ENCODE results near the gene SNCA.

SNCA gene

DNA sequence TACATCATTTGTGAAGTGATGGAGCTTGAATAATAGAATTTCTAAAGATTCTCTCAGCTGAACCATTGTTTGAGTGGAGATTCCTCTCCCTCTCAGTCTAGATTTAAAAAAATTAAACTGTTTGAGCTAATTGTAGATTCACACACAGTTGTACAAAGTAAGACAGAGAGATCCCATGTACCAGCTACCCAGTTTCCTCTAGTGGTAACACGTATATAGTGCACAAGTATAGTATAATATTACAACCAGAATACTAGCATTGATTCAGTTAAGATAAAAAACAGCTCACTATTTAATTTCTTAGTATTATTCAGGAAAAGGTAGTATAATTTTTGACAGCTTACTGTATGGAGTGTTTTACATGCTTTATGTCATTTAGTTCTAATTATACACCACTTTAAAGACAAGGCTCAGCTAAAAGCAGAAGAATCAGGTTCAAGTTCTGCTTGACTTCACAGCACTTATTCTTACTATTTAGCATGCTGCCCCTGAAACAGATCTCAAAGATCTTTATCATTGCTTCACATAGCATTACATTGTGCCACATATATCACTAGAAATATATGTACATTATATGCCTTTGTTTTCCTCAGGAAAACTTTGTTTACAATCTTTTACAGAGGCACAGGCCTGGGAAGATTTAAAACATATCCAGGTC lies 136.1 kb downstream of the SNCA start:
- no peak overlapping the region for H3K27ac ChIP-seq
- TF ChIP-seq, protein P1, sequence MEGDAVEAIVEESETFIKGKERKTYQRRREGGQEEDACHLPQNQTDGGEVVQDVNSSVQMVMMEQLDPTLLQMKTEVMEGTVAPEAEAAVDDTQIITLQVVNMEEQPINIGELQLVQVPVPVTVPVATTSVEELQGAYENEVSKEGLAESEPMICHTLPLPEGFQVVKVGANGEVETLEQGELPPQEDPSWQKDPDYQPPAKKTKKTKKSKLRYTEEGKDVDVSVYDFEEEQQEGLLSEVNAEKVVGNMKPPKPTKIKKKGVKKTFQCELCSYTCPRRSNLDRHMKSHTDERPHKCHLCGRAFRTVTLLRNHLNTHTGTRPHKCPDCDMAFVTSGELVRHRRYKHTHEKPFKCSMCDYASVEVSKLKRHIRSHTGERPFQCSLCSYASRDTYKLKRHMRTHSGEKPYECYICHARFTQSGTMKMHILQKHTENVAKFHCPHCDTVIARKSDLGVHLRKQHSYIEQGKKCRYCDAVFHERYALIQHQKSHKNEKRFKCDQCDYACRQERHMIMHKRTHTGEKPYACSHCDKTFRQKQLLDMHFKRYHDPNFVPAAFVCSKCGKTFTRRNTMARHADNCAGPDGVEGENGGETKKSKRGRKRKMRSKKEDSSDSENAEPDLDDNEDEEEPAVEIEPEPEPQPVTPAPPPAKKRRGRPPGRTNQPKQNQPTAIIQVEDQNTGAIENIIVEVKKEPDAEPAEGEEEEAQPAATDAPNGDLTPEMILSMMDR (IDR thresholded peaks at IDR 0.05): no peak
- no peak for TF ChIP-seq ZFX (IDR thresholded peaks at IDR 0.05; ENCODE audit: borderline replicate concordance)

DNA sequence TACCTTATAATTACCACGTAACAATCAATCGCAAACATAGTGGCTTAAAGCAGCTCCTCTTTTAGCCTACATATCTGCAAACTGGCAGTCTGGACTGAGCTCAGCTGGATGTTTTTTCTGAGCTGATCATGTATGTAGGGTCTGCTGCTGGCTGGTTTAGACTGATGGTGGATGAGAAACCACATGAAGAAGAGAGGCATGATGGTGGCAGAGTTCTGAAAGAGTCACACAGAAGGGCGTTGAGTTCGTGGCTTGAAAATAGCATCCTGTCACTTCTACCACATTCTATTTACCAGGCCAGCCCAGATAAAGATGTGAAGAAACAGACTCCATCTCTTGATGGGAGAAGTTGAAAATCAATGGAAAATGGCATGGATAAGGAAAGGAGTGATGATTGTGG lies 151.3 kb downstream of the SNCA start:
- TF ChIP-seq, protein P1 (IDR thresholded peaks at IDR 0.05): no peak
- TF ChIP-seq ZFX (IDR thresholded peaks at IDR 0.05; ENCODE audit: borderline replicate concordance): no peak
- H3K27ac ChIP-seq: no peak overlapping the region

DNA sequence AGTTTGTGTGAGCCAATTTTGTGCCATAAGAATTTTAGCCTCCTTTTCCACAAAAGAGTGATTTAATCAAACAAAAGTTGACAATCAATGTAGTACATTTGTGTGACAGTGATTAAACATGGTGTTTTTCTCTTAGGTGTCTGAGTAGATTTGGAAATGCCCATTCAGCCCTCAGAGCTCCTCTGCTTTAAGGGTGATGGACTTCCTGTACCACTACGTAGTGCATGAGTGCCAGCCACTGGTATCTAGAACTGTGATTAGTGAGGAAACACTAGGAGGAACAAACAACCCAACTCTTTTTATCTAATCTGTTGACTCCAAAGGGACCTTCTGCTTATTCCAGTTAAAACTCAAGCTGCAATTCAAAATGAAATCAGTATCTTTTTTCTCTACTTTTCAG lies 151.7 kb downstream of the SNCA start:
- no peak overlapping the region for H3K27ac ChIP-seq
- TF ChIP-seq, protein P1 (IDR thresholded peaks at IDR 0.05): no peak
- TF ChIP-seq ZFX (IDR thresholded peaks at IDR 0.05; ENCODE audit: borderline replicate concordance): no peak

DNA sequence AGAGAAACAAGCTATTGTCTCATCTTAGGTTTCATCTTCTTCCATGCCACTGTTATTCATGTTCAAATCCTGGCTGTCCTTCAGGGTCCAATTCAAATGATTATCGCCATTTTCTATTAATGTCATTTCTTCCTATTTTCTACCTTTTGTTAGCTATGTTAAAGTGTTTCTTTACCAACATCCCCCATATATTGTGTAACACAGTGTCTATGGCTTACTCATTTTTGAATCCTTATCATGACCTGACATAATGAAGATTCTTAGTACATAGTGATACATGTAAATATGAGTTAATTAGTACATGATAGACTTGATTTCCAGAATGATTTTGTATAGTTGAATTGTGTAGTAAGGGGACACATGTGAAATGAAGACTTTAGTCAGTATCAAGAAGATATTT lies 152.4 kb downstream of the SNCA start:
- no peak overlapping the region for H3K27ac ChIP-seq
- TF ChIP-seq ZFX (IDR thresholded peaks at IDR 0.05; ENCODE audit: borderline replicate concordance): no peak
- TF ChIP-seq, protein P1 (IDR thresholded peaks at IDR 0.05): no peak

- H3K27ac ChIP-seq: no peak overlapping the region
- TF ChIP-seq, protein P1 (IDR thresholded peaks at IDR 0.05): no peak
- TF ChIP-seq ZFX (IDR thresholded peaks at IDR 0.05; ENCODE audit: borderline replicate concordance): no peak
These were observed 154.2 kb downstream of the SNCA start for GRCh38 chr4:89682808-89683207.

- peak overlapping the region; percentile 25; the same call in 1 of the 2 replicates for H3K27ac ChIP-seq
- TF ChIP-seq, protein P1 (IDR thresholded peaks at IDR 0.05): no peak
- TF ChIP-seq ZFX (IDR thresholded peaks at IDR 0.05; ENCODE audit: borderline replicate concordance): no peak
These were observed 155.3 kb downstream of the SNCA start for GRCh38 chr4:89681671-89682070.

GRCh38 chr4:89681219-89681618 lies 155.7 kb downstream of the SNCA start:
- no peak for TF ChIP-seq ZFX (IDR thresholded peaks at IDR 0.05; ENCODE audit: borderline replicate concordance)
- TF ChIP-seq, protein P1 (IDR thresholded peaks at IDR 0.05): no peak
- peak overlapping the region; percentile 25; the same call in 1 of the 2 replicates for H3K27ac ChIP-seq

All from 22Rv1 (cell line).